ENCODE data around the gene GMDS.

GMDS gene

DNA sequence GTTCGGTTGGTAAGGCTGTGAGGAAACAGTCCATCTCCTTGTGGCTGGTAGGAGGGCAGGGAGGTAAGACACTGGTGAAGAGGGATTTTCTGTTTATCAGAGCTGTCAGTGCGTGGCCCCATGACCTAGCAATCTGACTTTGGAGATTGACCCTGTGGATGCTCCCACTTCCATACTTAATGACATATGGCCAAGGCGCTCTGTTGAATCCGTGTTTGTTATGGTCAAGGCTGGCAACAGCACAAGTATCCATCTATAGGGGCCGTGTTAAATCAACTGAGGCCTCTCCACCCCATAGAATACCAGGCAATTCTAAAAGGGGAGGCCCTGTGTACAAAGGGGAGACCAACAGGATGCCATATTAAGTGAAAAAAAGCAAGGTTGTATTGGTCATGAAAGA lies 661.3 kb downstream of the GMDS start:
- no peak for DNase-seq (ENCODE audit: low read depth in 4 of 4, low spot score in 1 of 4)

- no peak for DNase-seq (ENCODE audit: low read depth in 4 of 4, low spot score in 1 of 4)
These were observed 664.0 kb downstream of the GMDS start for GRCh38 chr6:1581120-1581991.

- DNase-seq (ENCODE audit: low read depth in 4 of 4, low spot score in 1 of 4), result no peak
These were observed 664.8 kb downstream of the GMDS start for GRCh38 chr6:1580585-1580984.

DNA sequence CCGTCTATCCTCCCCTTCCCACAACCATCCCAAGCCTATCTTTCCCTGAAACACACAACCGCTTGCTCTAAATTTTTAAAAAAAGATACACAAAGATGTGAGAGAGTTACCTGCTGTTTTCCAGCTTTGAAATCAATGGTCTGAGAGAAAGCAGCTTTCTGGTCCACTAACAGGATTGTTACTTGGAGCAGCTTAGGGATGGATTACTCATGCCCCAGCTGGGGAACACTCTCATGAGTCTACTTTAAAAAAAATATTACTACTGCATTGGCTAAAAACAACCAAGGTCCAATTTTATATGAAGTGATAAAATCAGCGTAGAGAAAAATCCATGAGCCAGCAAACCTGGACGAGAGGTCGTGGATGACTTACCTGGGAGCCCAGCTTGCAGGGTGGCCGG lies 665.3 kb downstream of the GMDS start:
- no peak for DNase-seq (ENCODE audit: low read depth in 4 of 4, low spot score in 1 of 4)

- no peak for DNase-seq (ENCODE audit: low read depth in 4 of 4, low spot score in 1 of 4)
These were observed 666.3 kb downstream of the GMDS start for GRCh38 chr6:1579096-1579495.

DNA sequence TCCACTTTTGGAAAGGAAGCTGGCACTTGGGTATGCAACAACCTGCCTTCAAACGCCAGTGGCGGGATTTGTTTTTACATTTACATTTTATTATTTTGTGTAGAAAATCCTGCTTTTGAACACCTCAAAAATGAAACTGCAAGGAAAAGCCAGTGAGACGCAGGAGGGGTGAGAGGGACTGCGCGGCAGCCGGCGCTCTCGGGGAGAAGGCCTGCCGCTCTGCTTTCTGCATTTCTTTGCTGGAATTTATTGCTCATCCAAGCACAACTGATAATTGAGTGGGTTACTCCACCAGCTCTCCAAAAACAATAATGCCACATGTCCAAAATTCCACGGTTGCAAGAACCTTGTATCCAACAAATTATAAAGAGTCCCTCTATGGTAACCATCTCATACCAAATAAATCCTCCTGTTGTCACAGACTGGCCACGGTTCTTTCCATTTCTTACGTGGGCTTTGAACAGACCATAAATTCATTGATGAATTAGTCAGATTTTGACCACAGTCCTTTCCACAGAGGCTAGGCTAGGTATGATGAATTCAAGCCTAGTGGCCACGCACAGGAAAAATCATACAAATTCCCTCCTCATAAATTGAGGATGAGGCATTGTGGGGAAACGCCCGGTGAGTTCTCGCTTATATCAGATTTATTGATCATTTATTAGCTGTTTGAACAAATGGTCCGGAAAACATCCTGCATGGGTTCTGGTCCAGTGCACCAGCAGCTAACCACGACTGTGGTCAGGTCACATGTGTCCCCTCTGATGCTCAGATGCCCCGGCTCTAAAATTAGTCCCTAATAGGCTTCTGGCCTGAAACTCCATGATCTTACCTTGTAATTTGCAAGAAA lies 667.3 kb downstream of the GMDS start:
- DNase-seq (ENCODE audit: low read depth in 4 of 4, low spot score in 1 of 4), result no peak

DNA sequence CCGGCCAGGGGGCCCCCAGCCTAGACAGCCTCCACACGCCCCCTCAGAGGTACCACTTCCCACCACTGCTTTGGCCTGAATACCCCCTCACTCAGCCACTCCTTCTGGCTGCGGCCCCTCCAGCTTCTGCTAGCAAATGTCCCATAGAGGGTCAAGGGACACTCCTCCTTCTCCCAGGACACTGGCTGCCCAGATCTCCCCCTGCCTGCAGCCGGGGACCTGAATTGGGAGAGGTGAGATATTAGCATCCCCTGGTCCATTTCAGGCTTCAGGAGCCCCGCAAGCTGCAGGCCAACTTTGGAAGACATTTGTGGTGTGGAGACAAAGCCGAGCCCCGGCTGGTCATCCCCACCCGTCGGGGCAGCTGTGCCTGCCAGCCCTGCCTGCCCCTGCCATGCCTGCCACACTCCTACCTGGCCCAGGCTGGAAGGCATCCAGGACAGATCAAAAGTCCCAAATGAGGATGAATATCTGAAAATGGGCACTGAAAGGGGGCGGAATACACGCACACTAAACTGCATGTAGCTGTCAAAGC lies 668.2 kb downstream of the GMDS start:
- no peak for DNase-seq (ENCODE audit: low read depth in 4 of 4, low spot score in 1 of 4)

DNA sequence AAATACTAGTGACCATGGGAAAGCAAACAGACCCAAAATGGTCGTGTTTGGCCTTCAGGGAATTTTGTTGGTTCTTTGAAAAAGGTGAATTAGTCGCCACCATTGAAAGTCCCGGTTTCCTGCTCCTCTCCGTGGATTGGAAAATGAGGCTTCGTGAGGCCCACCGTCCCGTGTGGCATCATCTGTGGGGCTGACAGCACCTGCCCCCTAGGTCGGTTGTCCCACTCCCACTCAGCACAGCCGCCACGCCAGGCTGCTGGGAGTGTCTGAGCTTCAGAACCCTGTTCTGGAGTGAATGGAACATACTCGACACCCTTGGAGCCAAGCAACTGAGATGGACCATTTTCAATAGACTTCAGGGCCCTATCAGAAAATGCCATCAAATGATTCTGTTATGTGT lies 668.7 kb downstream of the GMDS start:
- no peak for DNase-seq (ENCODE audit: low read depth in 4 of 4, low spot score in 1 of 4)

DNA sequence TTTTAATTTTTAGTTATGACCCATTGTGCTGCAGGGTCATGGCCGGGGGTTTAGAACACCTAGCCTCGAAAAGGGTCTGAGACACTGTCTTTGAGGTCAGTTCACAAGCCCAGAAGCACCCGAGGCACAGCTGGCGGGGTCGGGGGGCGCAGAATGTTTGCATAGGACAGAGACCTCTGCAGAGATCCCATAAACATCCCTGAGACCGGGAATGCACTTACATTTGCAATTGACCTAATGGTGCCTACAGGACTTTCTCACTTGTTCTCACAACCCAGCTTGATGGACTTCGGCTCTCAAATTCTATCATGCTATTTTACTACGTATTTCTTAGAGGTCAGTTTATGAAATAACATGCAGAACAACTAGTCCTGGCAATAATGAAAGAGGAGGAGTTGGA lies 669.2 kb downstream of the GMDS start:
- DNase-seq (ENCODE audit: low read depth in 4 of 4, low spot score in 1 of 4), result no peak

DNA sequence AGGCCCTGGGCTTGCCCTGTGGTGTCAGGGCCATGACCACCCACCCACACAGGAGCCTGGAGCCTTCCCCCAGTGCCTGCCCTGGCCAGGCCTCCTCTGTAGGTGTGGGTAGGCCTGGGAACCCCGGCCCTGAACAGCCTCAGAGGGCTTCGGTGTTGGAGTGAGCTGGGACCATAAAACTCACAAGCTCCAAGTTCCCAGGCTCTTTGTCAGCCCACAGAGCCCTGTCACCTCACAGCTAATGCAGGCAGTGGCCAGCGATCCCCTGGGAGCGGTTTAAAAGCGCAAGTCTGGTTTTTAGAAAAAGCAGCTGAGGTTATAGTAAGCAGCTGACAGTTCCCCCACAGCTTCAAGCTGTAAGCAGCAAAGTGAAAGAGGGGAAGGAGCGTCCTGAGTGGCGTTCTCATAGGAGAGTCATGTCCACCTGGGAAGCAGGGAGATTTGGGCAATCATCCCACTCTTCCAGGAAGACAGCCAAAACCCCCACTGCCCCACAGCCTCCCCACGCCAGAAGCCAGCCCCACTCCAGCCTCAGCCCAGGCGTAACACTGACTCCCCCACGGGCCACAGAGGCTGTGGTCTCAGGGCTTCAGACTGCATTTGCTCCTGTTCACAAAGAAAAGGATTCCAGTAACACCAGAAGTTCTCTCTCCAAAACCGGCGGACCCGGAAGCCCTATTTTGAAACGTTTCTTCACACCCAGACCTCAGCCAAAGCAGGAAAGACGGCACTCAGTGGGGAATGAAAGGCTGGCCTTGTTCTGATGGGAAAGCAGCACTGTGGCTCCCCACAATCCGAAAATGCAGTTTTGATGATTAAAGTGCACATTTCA lies 670.0 kb downstream of the GMDS start:
- DNase-seq (ENCODE audit: low read depth in 4 of 4, low spot score in 1 of 4), result no peak

DNA sequence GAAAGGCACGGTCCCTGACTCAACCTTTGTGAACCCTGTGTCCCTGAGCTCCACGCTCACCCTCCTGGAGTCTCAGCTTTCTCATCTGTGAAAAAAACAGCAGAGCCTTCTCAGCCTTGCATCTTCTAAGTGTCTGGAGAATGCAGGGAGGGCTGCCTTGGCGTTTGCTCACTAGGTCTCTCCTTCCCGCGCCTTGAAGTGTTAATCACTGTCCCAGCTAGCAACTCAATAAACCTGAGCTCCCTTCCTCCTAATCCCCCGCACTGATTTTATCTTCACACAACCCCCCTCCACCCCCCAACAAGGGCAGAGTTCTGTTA lies 670.6 kb downstream of the GMDS start:
- DNase-seq (ENCODE audit: low read depth in 4 of 4, low spot score in 1 of 4), result no peak

GRCh38 chr6:1574083-1574761 lies 671.2 kb downstream of the GMDS start:
- DNase-seq (ENCODE audit: low read depth in 4 of 4, low spot score in 1 of 4), result no peak
